Body of pancreas (tissue), 4 donors: ENCODE measurements around the gene LIPN. TPM values are rescaled to one million over a fixed set of nuclear protein-coding genes. Genes with fewer than 3 reads are reported as not detected.

Experiments used
- ATAC-seq: fragments of 150-250 bp; one replicate; pipeline ENCODE4 v1.9.1; 2016
- DNase-seq, 4 donors: peaks; one replicate each; pipeline ENCODE4 v3.0.0-alpha.2; 2019
- H3K27ac ChIP-seq, 4 donors: fragments of 200-600 bp; sonication (generic); 1 replicate in 3 of 4; 2 replicates in 1 of 4; pipeline versions ENCODE4 v1.5.1 to v1.6.1; 2016 to 2019; ENCODE audit warnings: mild to moderate bottlenecking in 1 of 4, mixed read lengths in 1 of 4, moderate library complexity in 1 of 4
- H3K27me3 ChIP-seq, 2 donors: fragments of 200-600 bp; sonication (generic); one replicate each; pipeline ENCODE4 v1.6.0; 2016; ENCODE audit warnings: mild to moderate bottlenecking in 1 of 2
- H3K36me3 ChIP-seq, 2 donors: fragments of 200-600 bp; sonication (generic); replicated peaks in 1 of 2; 2 replicates each; pipeline ENCODE4 v1.5.1; 2016; ENCODE audit warnings: low read depth in 2 of 2; ENCODE audit not compliant: insufficient read depth in 1 of 2
- H3K4me1 ChIP-seq: fragments of 200-600 bp; sonication (generic); one replicate; pipeline ENCODE4 v1.6.0; 2016
- H3K4me3 ChIP-seq, 2 donors: fragments of 200-600 bp; sonication (generic); 1 replicate in 1 of 2; 2 replicates in 1 of 2; pipeline ENCODE4 v1.5.1; 2016 to 2019
- H3K9me3 ChIP-seq, 3 donors: fragments of 200-600 bp; sonication (generic); 1 replicate in 2 of 3; 2 replicates in 1 of 3; pipeline ENCODE4 v1.5.1; 2016
- CTCF ChIP-seq, 7 experiments: fragments of 450-650 bp in 4 of 7; fragments of 200-600 bp in 3 of 7; sonication (generic) in 3 of 7; IDR thresholded peaks; one replicate each; pipeline ENCODE4 v1.5.1; 2016 to 2019; ENCODE audit warnings: antibody characterized with exemption in 7 of 7
- POLR2A ChIP-seq, 3 donors: fragments of 450-650 bp; IDR thresholded peaks; one replicate each; pipeline ENCODE4 v1.6.1; 2016; ENCODE audit warnings: antibody characterized with exemption in 3 of 3, mild to moderate bottlenecking in 2 of 3
- WGBS, 2 donors: methylation state at CpG; one replicate each; pipeline ENCODE4 v1.1.5; 2017; 5-methylcytosine and 5-hydroxymethylcytosine counted together
- intact Hi-C: fragments of 100-400 bp; cut with DNase I; formaldehyde crosslinking; loops from one replicate; pipeline ENCODE4 v1.15.1; 2023
- total RNA-seq, 2 donors: library from RNA; depleted of rRNA; stranded (reverse); fragments of >200 nt; gene quantifications; one replicate each; pipeline ENCODE4 v1.1.0, GENCODE V29; 2016

The LIPN gene
- total RNA-seq: not detected

- DNase-seq: peak in 1 of 4 donors; percentile 59
- 77 to 91% methylated on average over 7 of the region's 7 CpGs for WGBS, 2 donors
- Histone ChIP-seq H3K36me3 (no peaks in the 10 kb centered on the region), H3K27ac (no peak within 1 kb of the TSS), H3K9me3 (no peaks in the 10 kb centered on the region), H3K27me3 (no peaks in the 10 kb centered on the region), H3K4me3 (no peak within 1 kb of the TSS), H3K4me1 (no peaks in the 10 kb centered on the region)
- TF ChIP-seq POLR2A (IDR thresholded peaks at IDR 0.05): no peak
- no peak for TF ChIP-seq CTCF (IDR thresholded peaks at IDR 0.05)
- no peak for ATAC-seq
- intact Hi-C loops: no loop called here
Observed at GRCh38 chr10:88759366-88760101, at the start of gene LIPN. Gene LIPN, plus strand, starts transcription at chr10:88760020. Its CDS starts 1,386 bp downstream, at chr10:88761406.

GRCh38 chr10:88715517-88715916 is 44.3 kb upstream of the LIPN start:
- no peaks in the 10 kb centered on the region for H3K9me3 ChIP-seq
- 92 to 100% methylated on average over 1 of the region's 1 CpG for WGBS, 2 donors
- H3K36me3 ChIP-seq: no peaks in the 10 kb centered on the region
- H3K4me1 ChIP-seq: no peaks in the 10 kb centered on the region
- no peak for DNase-seq
- ATAC-seq: no peak
- H3K27ac ChIP-seq: no peak overlapping the region
- H3K4me3 ChIP-seq: no peak overlapping the region
- no peak for TF ChIP-seq CTCF (IDR thresholded peaks at IDR 0.05)
- TF ChIP-seq POLR2A (IDR thresholded peaks at IDR 0.05): no peak
- intact Hi-C loops: no loop called here
- no peaks in the 10 kb centered on the region for H3K27me3 ChIP-seq

GRCh38 chr10:88721392-88721791 is 38.4 kb upstream of the LIPN start:
- WGBS, 2 donors: 70 to 76% methylated on average over 4 of the region's 4 CpGs
- Histone ChIP-seq H3K27ac (no peak overlapping the region), H3K9me3 (no peaks in the 10 kb centered on the region), H3K27me3 (no peaks in the 10 kb centered on the region), H3K4me1 (no peaks in the 10 kb centered on the region), H3K4me3 (no peak overlapping the region), H3K36me3 (no peaks in the 10 kb centered on the region)
- no peak for ATAC-seq
- no peak for TF ChIP-seq POLR2A (IDR thresholded peaks at IDR 0.05)
- no peak for DNase-seq
- intact Hi-C loops: no loop called here

- ATAC-seq (no peak), DNase-seq (no peak)
- WGBS, 2 donors: 35 to 36% methylated on average over 1 of the region's 1 CpG
- intact Hi-C loops: no loop called here
- Histone ChIP-seq H3K9me3 (no peaks in the 10 kb centered on the region), H3K27ac (no peak overlapping the region), H3K27me3 (no peaks in the 10 kb centered on the region), H3K36me3 (no peaks in the 10 kb centered on the region), H3K4me3 (no peak overlapping the region), H3K4me1 (no peaks in the 10 kb centered on the region)
- TF ChIP-seq CTCF (IDR thresholded peaks at IDR 0.05) (no peak), POLR2A (IDR thresholded peaks at IDR 0.05) (no peak)
Observed at GRCh38 chr10:88725798-88726197, 34.0 kb upstream of the LIPN start.

- H3K36me3 ChIP-seq: no peaks in the 10 kb centered on the region
- no peak for ATAC-seq
- peak in 1 of 4 donors; percentile 14 for DNase-seq
- H3K4me3 ChIP-seq: no peak overlapping the region
- intact Hi-C loops: no loop called here
- H3K9me3 ChIP-seq: no peaks in the 10 kb centered on the region
- no peak overlapping the region for H3K27ac ChIP-seq
- 67 to 71% methylated on average over 24 to 29 of the region's 30 CpGs for WGBS, 2 donors
- TF ChIP-seq POLR2A (IDR thresholded peaks at IDR 0.05) (no peak), CTCF (IDR thresholded peaks at IDR 0.05) (no peak)
- no peaks in the 10 kb centered on the region for H3K4me1 ChIP-seq
- no peaks in the 10 kb centered on the region for H3K27me3 ChIP-seq
Observed at GRCh38 chr10:88728107-88728763, 31.6 kb upstream of the LIPN start.
